H9 (cell line): ENCODE data around the gene ATXN7. TPM values are rescaled to one million over a fixed set of nuclear protein-coding genes. Genes with fewer than 3 reads are reported as not detected.

Experiments
- DNase-seq: peaks from one replicate; pipeline ENCODE4 v3.0.0-alpha.2; 2017
- H2AFZ ChIP-seq: one replicate; pipeline ENCODE4 v1.6.1; 2013; ENCODE audit warnings: mild to moderate bottlenecking, low read length, control low read depth, moderate library complexity
- H2AK5ac ChIP-seq: 2 replicates; pipeline ENCODE4 v1.6.1; 2013; ENCODE audit warnings: low read length, control low read depth, mixed read lengths; ENCODE audit not compliant: insufficient read length
- H2BK120ac ChIP-seq: one replicate; pipeline ENCODE4 v1.6.1; 2013; ENCODE audit warnings: low read depth, mild to moderate bottlenecking, low read length, control low read depth, inconsistent platforms; ENCODE audit not compliant: poor library complexity, severe bottlenecking
- H2BK12ac ChIP-seq: 2 replicates; pipeline ENCODE4 v1.6.1; 2013; ENCODE audit warnings: low read length, control low read depth, mixed read lengths, low read depth; ENCODE audit not compliant: insufficient read length
- H2BK15ac ChIP-seq: 2 replicates; pipeline ENCODE4 v1.6.1; 2013; ENCODE audit warnings: low read depth, low read length, control low read depth
- H2BK20ac ChIP-seq: one replicate; pipeline ENCODE4 v1.6.1; 2013; ENCODE audit warnings: low read depth, mild to moderate bottlenecking, low read length, control low read depth, inconsistent platforms; ENCODE audit not compliant: poor library complexity, severe bottlenecking
- H2BK5ac ChIP-seq: 2 replicates; pipeline ENCODE4 v1.6.1; 2013; ENCODE audit warnings: low read length, control low read depth, mixed read lengths; ENCODE audit not compliant: insufficient read length
- H3K14ac ChIP-seq: 2 replicates; pipeline ENCODE4 v1.6.1; 2013; ENCODE audit warnings: low read length, control low read depth; ENCODE audit not compliant: insufficient read depth
- H3K18ac ChIP-seq: 2 replicates; pipeline ENCODE4 v1.6.1; 2013; ENCODE audit warnings: low read depth, mild to moderate bottlenecking, mixed read lengths, low read length, control low read depth; ENCODE audit not compliant: insufficient read length
- H3K23ac ChIP-seq: 2 replicates; pipeline ENCODE4 v1.6.1; 2013; ENCODE audit warnings: low read length, control low read depth, mixed read lengths, low read depth; ENCODE audit not compliant: insufficient read length
- H3K23me2 ChIP-seq: 2 replicates; pipeline ENCODE4 v1.6.1; 2013; ENCODE audit warnings: low read depth, mild to moderate bottlenecking, mixed read lengths, low read length, control low read depth; ENCODE audit not compliant: insufficient read length, poor library complexity, severe bottlenecking
- H3K27ac ChIP-seq: 2 replicates; pipeline ENCODE4 v1.5.1; 2013; ENCODE audit warnings: low read length, control low read depth, mixed read lengths, low read depth; ENCODE audit not compliant: insufficient read length
- H3K27me3 ChIP-seq: 2 replicates; pipeline ENCODE4 v1.6.1; 2013; ENCODE audit warnings: low read length, control low read depth, inconsistent platforms; ENCODE audit not compliant: insufficient read depth
- H3K4ac ChIP-seq: 2 replicates; pipeline ENCODE4 v1.6.1; 2013; ENCODE audit warnings: low read depth, mild to moderate bottlenecking, control low read depth, inconsistent platforms, low read length, moderate library complexity
- H3K4me1 ChIP-seq: 2 replicates; pipeline ENCODE4 v1.6.1; 2013; ENCODE audit warnings: low read length, control low read depth, inconsistent platforms; ENCODE audit not compliant: insufficient read depth
- H3K4me2 ChIP-seq: 2 replicates; pipeline ENCODE4 v1.6.1; 2013; ENCODE audit warnings: low read length, control low read depth, mixed read lengths; ENCODE audit not compliant: insufficient read length, insufficient read depth
- H3K56ac ChIP-seq: 2 replicates; pipeline ENCODE4 v1.6.1; 2013; ENCODE audit warnings: low read depth, mild to moderate bottlenecking, mixed read lengths, low read length, control low read depth; ENCODE audit not compliant: insufficient read length
- H3K79me1 ChIP-seq: 2 replicates; pipeline ENCODE4 v1.6.1; 2013; ENCODE audit warnings: low read depth, mild to moderate bottlenecking, moderate library complexity, low read length, control low read depth, inconsistent platforms; ENCODE audit not compliant: insufficient read depth, poor library complexity, severe bottlenecking
- H3K79me2 ChIP-seq: 2 replicates; pipeline ENCODE4 v1.6.1; 2013; ENCODE audit warnings: low read length, control low read depth, inconsistent platforms; ENCODE audit not compliant: insufficient read depth
- H3K9ac ChIP-seq: 2 replicates; pipeline ENCODE4 v1.6.1; 2013; ENCODE audit warnings: low read length, control low read depth, mixed read lengths; ENCODE audit not compliant: insufficient read length; ENCODE audit errors: extremely low read depth
- H3K9me3 ChIP-seq: one replicate; pipeline ENCODE4 v1.6.1; 2013; ENCODE audit warnings: low read depth, low read length, inconsistent platforms; ENCODE audit not compliant: control insufficient read depth
- H3T11ph ChIP-seq: one replicate; pipeline ENCODE4 v1.6.1; 2013; ENCODE audit warnings: mild to moderate bottlenecking, low read length, control low read depth, inconsistent platforms
- H4K20me1 ChIP-seq: one replicate; pipeline ENCODE4 v1.6.1; 2013; ENCODE audit not compliant: control insufficient read depth, insufficient read length, insufficient read depth
- H4K5ac ChIP-seq: 2 replicates; pipeline ENCODE4 v1.6.1; 2013; ENCODE audit warnings: low read depth, mild to moderate bottlenecking, mixed read lengths, low read length, control low read depth; ENCODE audit not compliant: insufficient read length
- H4K8ac ChIP-seq: replicated peaks from 2 replicates; pipeline ENCODE4 v1.6.1; 2013; ENCODE audit warnings: low read length, control low read depth, mixed read lengths, low read depth; ENCODE audit not compliant: insufficient read length
- H4K91ac ChIP-seq: 2 replicates; pipeline ENCODE4 v1.6.1; 2013; ENCODE audit warnings: low read depth, mild to moderate bottlenecking, moderate library complexity, mixed read lengths, low read length, control low read depth; ENCODE audit not compliant: insufficient read length
- H3K27ac Mint-ChIP-seq, 3 experiments: 2 replicates in 2 of 3; 3 replicates in 1 of 3; pipeline ENCODE4 v1.8.0; 2020 to 2021; ENCODE audit warnings: mixed read lengths in 3 of 3, mild to moderate bottlenecking in 1 of 3, moderate library complexity in 1 of 3
- H3K27me3 Mint-ChIP-seq: 2 replicates; pipeline ENCODE4 v1.8.0; 2021; ENCODE audit warnings: low read depth, mild to moderate bottlenecking, moderate library complexity, mixed read lengths
- H3K36me3 Mint-ChIP-seq, 3 experiments: 2 replicates in 2 of 3; 3 replicates in 1 of 3; pipeline ENCODE4 v1.8.0; 2020 to 2021; ENCODE audit warnings: low read depth in 3 of 3, mixed read lengths in 3 of 3; ENCODE audit not compliant: insufficient read depth in 1 of 3
- H3K4me1 Mint-ChIP-seq, 2 experiments: 2 replicates each; pipeline ENCODE4 v1.8.0; 2020; ENCODE audit warnings: mixed read lengths in 2 of 2
- H3K4me3 Mint-ChIP-seq, 2 experiments: 2 replicates in 1 of 2; 3 replicates in 1 of 2; pipeline ENCODE4 v1.8.0; 2020 to 2021; ENCODE audit warnings: mild to moderate bottlenecking in 2 of 2, mixed read lengths in 2 of 2, moderate library complexity in 1 of 2
- H3K9me3 Mint-ChIP-seq, 2 experiments: 2 replicates in 1 of 2; 3 replicates in 1 of 2; pipeline ENCODE4 v1.8.0; 2020; ENCODE audit warnings: mild to moderate bottlenecking in 2 of 2, mixed read lengths in 2 of 2, moderate library complexity in 1 of 2
- WGBS: extraction: QIAGEN DNeasy Blood & Tissue Kit; methylation state at CpG from one replicate; pipeline ENCODE4 v1.1.7; 2013; ENCODE audit warnings: missing lambda C conversion rate, low lambda C conversion rate, mixed read lengths; ENCODE audit not compliant: insufficient read length; ENCODE audit errors: extremely low coverage; 5-methylcytosine and 5-hydroxymethylcytosine counted together
- total RNA-seq: library from RNA; stranded (reverse); gene quantifications from 2 replicates; pipeline ENCODE4 v1.2.1, GENCODE V29; 2021
- TF ChIP-seq, protein P1 (sequence below): fragments of 200-600 bp; sonication (generic); conservative IDR thresholded peaks from 3 replicates; pipeline ENCODE4 v1.8.0; 2021; ENCODE audit warnings: antibody characterized with exemption, mild to moderate bottlenecking

Gene ATXN7
- total RNA-seq, 1 experiment from 2014 or later = 21.5 TPM

DNA sequence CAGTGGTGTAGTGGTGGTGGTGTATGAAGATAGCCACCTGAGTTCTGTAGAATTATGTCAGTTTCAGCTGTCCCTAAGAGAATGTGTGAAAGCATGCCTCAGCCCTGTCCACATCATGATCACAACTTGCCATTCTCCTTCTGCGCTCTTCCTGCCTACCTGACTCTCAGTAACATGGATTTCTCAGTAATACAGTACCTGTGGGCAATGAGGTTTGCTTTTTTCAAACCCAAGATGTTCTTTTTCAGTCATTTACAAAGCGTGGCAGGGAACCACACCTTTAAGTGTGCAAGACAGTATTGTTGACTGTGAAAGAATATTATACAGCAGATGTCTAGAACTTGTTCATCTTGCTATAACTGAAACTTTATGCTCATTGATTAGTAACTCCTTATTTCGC lies 120.7 kb downstream of the ATXN7 start:
- no peak for DNase-seq
- Histone ChIP-seq H3K27ac (no peak overlapping the region), H2BK12ac (no peak overlapping the region), H3K79me1 (no peaks in the 10 kb centered on the region), H3K23me2 (no peaks in the 10 kb centered on the region), H3K27me3 (no peaks in the 10 kb centered on the region), H3K4ac (no peak overlapping the region), H2BK20ac (no peak overlapping the region), H4K8ac (no peak overlapping the region), H2BK120ac (no peak overlapping the region), H3K4me2 (no peak overlapping the region), H3K79me2 (no peaks in the 10 kb centered on the region), H3K4me1 (peaks cover 2% of the 10 kb centered on the region; the same call in 1 of the 2 replicates), H2BK15ac (no peak overlapping the region), H3K9ac (no peak overlapping the region), H2AK5ac (no peak overlapping the region), H4K20me1 (no peaks in the 10 kb centered on the region), H3K9me3 (no peaks in the 10 kb centered on the region), H3T11ph (no peak overlapping the region), H3K23ac (no peak overlapping the region), H2BK5ac (no peak overlapping the region), H3K18ac (no peak overlapping the region), H2AFZ (no peak overlapping the region), H3K56ac (no peak overlapping the region), H4K5ac (no peak overlapping the region), H4K91ac (no peak overlapping the region), H3K14ac (no peak overlapping the region)
- no peak overlapping the region for H3K27ac Mint-ChIP-seq
- WGBS = no CpG with 5 or more reads among the region's 3 CpGs
- H3K4me3 Mint-ChIP-seq = no peak overlapping the region
- H3K9me3 Mint-ChIP-seq = no peaks in the 10 kb centered on the region
- H3K36me3 Mint-ChIP-seq = peaks cover 1 to 33% (median 24%) of the 10 kb centered on the region in 3 experiments; a peak in 6 of 7 replicates
- peaks cover 2% of the 10 kb centered on the region in 2 experiments; a peak in 2 of 4 replicates for H3K4me1 Mint-ChIP-seq
- H3K27me3 Mint-ChIP-seq = no peaks in the 10 kb centered on the region
- TF ChIP-seq, protein P1, sequence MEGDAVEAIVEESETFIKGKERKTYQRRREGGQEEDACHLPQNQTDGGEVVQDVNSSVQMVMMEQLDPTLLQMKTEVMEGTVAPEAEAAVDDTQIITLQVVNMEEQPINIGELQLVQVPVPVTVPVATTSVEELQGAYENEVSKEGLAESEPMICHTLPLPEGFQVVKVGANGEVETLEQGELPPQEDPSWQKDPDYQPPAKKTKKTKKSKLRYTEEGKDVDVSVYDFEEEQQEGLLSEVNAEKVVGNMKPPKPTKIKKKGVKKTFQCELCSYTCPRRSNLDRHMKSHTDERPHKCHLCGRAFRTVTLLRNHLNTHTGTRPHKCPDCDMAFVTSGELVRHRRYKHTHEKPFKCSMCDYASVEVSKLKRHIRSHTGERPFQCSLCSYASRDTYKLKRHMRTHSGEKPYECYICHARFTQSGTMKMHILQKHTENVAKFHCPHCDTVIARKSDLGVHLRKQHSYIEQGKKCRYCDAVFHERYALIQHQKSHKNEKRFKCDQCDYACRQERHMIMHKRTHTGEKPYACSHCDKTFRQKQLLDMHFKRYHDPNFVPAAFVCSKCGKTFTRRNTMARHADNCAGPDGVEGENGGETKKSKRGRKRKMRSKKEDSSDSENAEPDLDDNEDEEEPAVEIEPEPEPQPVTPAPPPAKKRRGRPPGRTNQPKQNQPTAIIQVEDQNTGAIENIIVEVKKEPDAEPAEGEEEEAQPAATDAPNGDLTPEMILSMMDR = no peak
